H1 (cell line): ENCODE data around the gene CACNG4. TPM values are rescaled to one million over a fixed set of nuclear protein-coding genes. Genes with fewer than 3 reads are reported as not detected.

Source experiments
- CTCF ChIA-PET: fragments of 300-600 bp; sonication (Branson Sonifier 250); formaldehyde crosslinking; loops from one replicate; lab custom pipeline; 2021; ENCODE audit not compliant: partially characterized antibody; lab: Charles Lee
- POLR2A ChIA-PET: fragments of 300-600 bp; sonication (Branson Sonifier 250); formaldehyde crosslinking; loops from one replicate; lab custom pipeline; 2021; ENCODE audit warnings: inconsistent platforms; ENCODE audit not compliant: partially characterized antibody; lab: Charles Lee
- DNase-seq, 2 experiments: peaks; one replicate each; pipeline versions ENCODE4 v3.0.0 to v3.0.0-alpha.2; 2010 to 2022; ENCODE audit warnings: low spot score in 2 of 2, low read depth in 1 of 2, mixed read lengths in 1 of 2
- FAIRE-seq: peaks from 2 replicates; lab custom pipeline; 2011; peaks lifted over from hg19 to GRCh38; lab: Jason Lieb, UNC
- H2AFZ ChIP-seq: 2 replicates; pipeline ENCODE4 v1.8.1; 2012; ENCODE audit warnings: low read length, inconsistent platforms
- H2AK5ac ChIP-seq: 2 replicates; pipeline ENCODE4 v1.6.1; 2013; ENCODE audit warnings: low read depth, low read length
- H2BK120ac ChIP-seq: replicated peaks from 2 replicates; pipeline ENCODE3; 2013; ENCODE audit warnings: low read depth, low read length, inconsistent platforms
- H2BK12ac ChIP-seq: 2 replicates; pipeline ENCODE4 v1.6.1; 2013; ENCODE audit warnings: low read depth, low read length
- H2BK15ac ChIP-seq: 2 replicates; pipeline ENCODE4 v1.6.1; 2013; ENCODE audit warnings: low read length
- H2BK20ac ChIP-seq: 2 replicates; pipeline ENCODE4 v1.6.1; 2013; ENCODE audit warnings: low read length
- H2BK5ac ChIP-seq: 2 replicates; pipeline ENCODE4 v1.6.1; 2013; ENCODE audit warnings: low read depth, low read length
- H3K14ac ChIP-seq: 2 replicates; pipeline ENCODE4 v1.6.1; 2013; ENCODE audit warnings: inconsistent platforms; ENCODE audit not compliant: insufficient read length
- H3K18ac ChIP-seq: 2 replicates; pipeline ENCODE4 v1.6.1; 2013; ENCODE audit warnings: low read length; ENCODE audit errors: extremely low read depth
- H3K23ac ChIP-seq: 2 replicates; pipeline ENCODE4 v1.6.1; 2013; ENCODE audit warnings: inconsistent platforms; ENCODE audit not compliant: insufficient read length
- H3K23me2 ChIP-seq: 2 replicates; pipeline ENCODE4 v1.6.1; 2013; ENCODE audit warnings: low read depth, low read length
- H3K27ac ChIP-seq: 2 replicates; pipeline ENCODE4 v1.6.1; 2011; ENCODE audit warnings: low read depth, low read length, inconsistent platforms
- H3K27me3 ChIP-seq, 4 experiments: replicated peaks in 1 of 4; 1 replicate in 1 of 4; 2 replicates in 3 of 4; pipeline versions ENCODE4 v1.6.1 to v1.8.1; 2011 to 2013; ENCODE audit warnings: low read length in 3 of 4, mild to moderate bottlenecking in 3 of 4, inconsistent platforms in 2 of 4, mixed read lengths in 2 of 4, moderate library complexity in 1 of 4; ENCODE audit not compliant: control insufficient read depth in 3 of 4, insufficient read depth in 3 of 4; ENCODE audit errors: extremely low read depth in 1 of 4
- H3K36me3 ChIP-seq, 4 experiments: 2 replicates each; pipeline versions ENCODE4 v1.6.1 to v1.8.1; 2011 to 2013; ENCODE audit warnings: mild to moderate bottlenecking in 4 of 4, low read length in 3 of 4, moderate library complexity in 2 of 4, control low read depth in 1 of 4, inconsistent platforms in 1 of 4; ENCODE audit not compliant: insufficient read depth in 4 of 4, control insufficient read depth in 2 of 4
- H3K4ac ChIP-seq: replicated peaks from 2 replicates; pipeline ENCODE3; 2013; ENCODE audit warnings: low read length, low read depth, mixed read lengths, inconsistent platforms; ENCODE audit not compliant: insufficient read length
- H3K4me1 ChIP-seq, 4 experiments: replicated peaks in 1 of 4; 1 replicate in 1 of 4; 2 replicates in 3 of 4; pipeline versions ENCODE4 v1.6.1 to v1.8.1; 2011 to 2013; ENCODE audit warnings: low read length in 3 of 4, inconsistent platforms in 2 of 4, mixed read lengths in 1 of 4; ENCODE audit not compliant: insufficient read depth in 4 of 4, control insufficient read depth in 3 of 4
- H3K4me2 ChIP-seq, 2 experiments: 2 replicates each; pipeline versions ENCODE4 v1.6.1 to v1.8.1; 2011 to 2013; ENCODE audit warnings: low read depth in 2 of 2, low read length in 2 of 2, control low read depth in 1 of 2, inconsistent platforms in 1 of 2, mild to moderate bottlenecking in 1 of 2; ENCODE audit not compliant: insufficient read depth in 1 of 2
- H3K4me3 ChIP-seq, 4 experiments: fragments of 200-600, 300-600 bp in 1 of 4; sonication (generic), shearing (Covaris generic), sonication (Bioruptor Twin) in 1 of 4; 2 replicates each; pipeline versions ENCODE4 v1.5.1 to v1.8.1; 2011 to 2016; ENCODE audit warnings: low read length in 4 of 4, low read depth in 3 of 4, control low read depth in 2 of 4, inconsistent platforms in 2 of 4, mild to moderate bottlenecking in 2 of 4, mixed read lengths in 1 of 4, moderate library complexity in 1 of 4; ENCODE audit not compliant: insufficient read depth in 2 of 4; ENCODE audit errors: extremely low read depth in 1 of 4
- H3K56ac ChIP-seq: replicated peaks from 2 replicates; pipeline ENCODE3; 2013; ENCODE audit warnings: low read depth, mild to moderate bottlenecking, mixed read lengths, low read length, inconsistent platforms; ENCODE audit not compliant: insufficient read length
- H3K79me1 ChIP-seq: 2 replicates; pipeline ENCODE4 v1.6.1; 2013; ENCODE audit warnings: low read depth, low read length, control low read depth
- H3K79me2 ChIP-seq, 2 experiments: 2 replicates each; pipeline versions ENCODE4 v1.6.1 to v1.8.1; 2012 to 2013; ENCODE audit warnings: low read length in 2 of 2, mild to moderate bottlenecking in 2 of 2, inconsistent platforms in 1 of 2; ENCODE audit not compliant: insufficient read depth in 2 of 2, control insufficient read depth in 1 of 2
- H3K9ac ChIP-seq, 4 experiments: replicated peaks in 1 of 4; 1 replicate in 1 of 4; 2 replicates in 3 of 4; pipeline versions ENCODE4 v1.6.1 to v1.8.1; 2011 to 2013; ENCODE audit warnings: low read depth in 3 of 4, low read length in 3 of 4, control low read depth in 2 of 4, mild to moderate bottlenecking in 2 of 4, moderate library complexity in 2 of 4, inconsistent platforms in 1 of 4; ENCODE audit errors: extremely low read depth in 1 of 4
- H3K9me3 ChIP-seq, 2 experiments: 2 replicates each; pipeline versions ENCODE4 v1.6.1 to v1.8.1; 2012 to 2013; ENCODE audit warnings: mild to moderate bottlenecking in 2 of 2, moderate library complexity in 2 of 2, control low read depth in 1 of 2, inconsistent platforms in 1 of 2, low read depth in 1 of 2, low read length in 1 of 2, mixed read lengths in 1 of 2; ENCODE audit not compliant: insufficient read depth in 2 of 2
- H4K20me1 ChIP-seq, 2 experiments: replicated peaks in 1 of 2; 2 replicates each; pipeline versions ENCODE3 to v1.8.1; 2011 to 2013; ENCODE audit warnings: inconsistent platforms in 2 of 2, low read length in 2 of 2, mild to moderate bottlenecking in 1 of 2; ENCODE audit not compliant: insufficient read depth in 2 of 2, control insufficient read depth in 1 of 2
- H4K5ac ChIP-seq: 2 replicates; pipeline ENCODE4 v1.6.1; 2013; ENCODE audit warnings: low read length, low read depth, mixed read lengths, inconsistent platforms; ENCODE audit not compliant: insufficient read length
- H4K8ac ChIP-seq: 2 replicates; pipeline ENCODE4 v1.8.0; 2013; ENCODE audit warnings: mild to moderate bottlenecking, moderate library complexity, low read length, inconsistent platforms; ENCODE audit not compliant: insufficient read depth; ENCODE audit errors: extremely low read depth
- H4K91ac ChIP-seq: replicated peaks from 2 replicates; pipeline ENCODE3; 2013; ENCODE audit warnings: low read length, mixed read lengths, inconsistent platforms; ENCODE audit not compliant: insufficient read length
- CBX8 ChIP-seq: fragments of 300-800, 300-1000 bp; sonication (generic); IDR thresholded peaks from 2 replicates; pipeline ENCODE4 v1.7.1; 2016; ENCODE audit warnings: low read depth, low read length, borderline replicate concordance
- JUN ChIP-seq: IDR thresholded peaks from 2 replicates; pipeline ENCODE4 v1.6.1; 2011; ENCODE audit warnings: low read depth, mild to moderate bottlenecking, improper control_type of control experiment, low read length
- KDM5A ChIP-seq: fragments of 200-600 bp; IDR thresholded peaks from 2 replicates; pipeline ENCODE4 v1.7.1; 2012; ENCODE audit warnings: mild to moderate bottlenecking, low read length, inconsistent platforms, mixed read lengths
- MAFK ChIP-seq: IDR thresholded peaks from 2 replicates; pipeline ENCODE4 v1.6.1; 2012; ENCODE audit warnings: low read depth, mild to moderate bottlenecking, improper control_type of control experiment, low read length
- SIN3A ChIP-seq, 2 experiments: IDR thresholded peaks in 1 of 2; conservative IDR thresholded peaks in 1 of 2; 2 replicates each; pipeline ENCODE4 v1.6.1; 2011 to 2012; ENCODE audit warnings: low read length in 2 of 2, improper control_type of control experiment in 1 of 2, low read depth in 1 of 2, mild to moderate bottlenecking in 1 of 2
- SP1 ChIP-seq: IDR thresholded peaks from 2 replicates; pipeline ENCODE4 v1.6.1; 2011; ENCODE audit warnings: low read depth, low read length
- USF2 ChIP-seq: IDR thresholded peaks from 2 replicates; pipeline ENCODE4 v1.6.1; 2011; ENCODE audit warnings: low read length, improper control_type of control experiment
- WGBS, 2 experiments: shearing (Covaris generic) in 1 of 2; methylation state at CpG; one replicate each; pipeline versions ENCODE4 v1.1.6 to v1.1.7; 2013 to 2015; ENCODE audit warnings: low lambda C conversion rate in 2 of 2, mixed read lengths in 2 of 2, inconsistent platforms in 1 of 2, low coverage in 1 of 2, missing lambda C conversion rate in 1 of 2; ENCODE audit not compliant: insufficient replicate concordance in 2 of 2, insufficient coverage in 1 of 2, insufficient read length in 1 of 2; ENCODE audit errors: extremely low coverage in 1 of 2, missing lambda C conversion rate in 1 of 2; 5-methylcytosine and 5-hydroxymethylcytosine counted together
- polyA plus RNA-seq, 7 experiments: library from polyadenylated mRNA; depleted of rRNA in 3 of 7; stranded (reverse) in 5 of 7; unstranded in 2 of 7; fragments of >200 nt in 5 of 7; fragments of 200-250 nt in 2 of 7; gene quantifications; 1 replicate in 5 of 7; 2 replicates in 1 of 7; 4 replicates in 1 of 7; pipeline versions ENCODE4 v1.2.1 to v1.2.3, GENCODE V29; 2011 to 2013; ENCODE audit warnings: missing spikeins in 2 of 7, mixed read lengths in 2 of 7
- total RNA-seq: library from RNA; stranded (reverse); fragmentation: NEBNext Ultra II Directional; extraction: Animal tissue kit (Norgen Biotek cat#: 25700); gene quantifications from 2 replicates; pipeline ENCODE4 v1.2.1, GENCODE V29; 2021

CACNG4 gene
- total and polyA plus RNA-seq, 2 of the 8 experiments (the other 6 are each of a cell fraction or from before 2014, with no cell fraction given): 3.6 to 5.6 TPM

GRCh38 chr17:66996926-66997325, 32.4 kb downstream of the CACNG4 start:
- Histone ChIP-seq H3K23ac (no peak overlapping the region), H3K27ac (no peak overlapping the region), H3K27me3 (no peaks in the 10 kb centered on the region), H3K79me2 (no peaks in the 10 kb centered on the region), H4K5ac (no peak overlapping the region), H3K4ac (no peak overlapping the region), H2AFZ (no peak overlapping the region), H2BK15ac (no peak overlapping the region), H3K14ac (no peak overlapping the region), H3K56ac (no peak overlapping the region), H2BK5ac (no peak overlapping the region), H4K91ac (no peak overlapping the region), H4K8ac (no peak overlapping the region), H3K23me2 (no peaks in the 10 kb centered on the region), H2BK12ac (no peak overlapping the region), H3K4me2 (no peak overlapping the region), H2BK120ac (no peak overlapping the region), H2BK20ac (no peak overlapping the region), H3K9ac (no peak overlapping the region), H3K9me3 (no peaks in the 10 kb centered on the region; a peak in 1 of 4 replicates), H2AK5ac (no peak overlapping the region), H4K20me1 (no peaks in the 10 kb centered on the region), H3K4me3 (no peak overlapping the region), H3K18ac (no peak overlapping the region), H3K4me1 (no peaks in the 10 kb centered on the region), H3K79me1 (no peaks in the 10 kb centered on the region), H3K36me3 (no peaks in the 10 kb centered on the region)
- CTCF ChIA-PET: interaction anchor here (0.6 to 0.9 kb wide), 2 partner anchors 30 to 321 kb away, joined by 3 read pairs; no protein-coding TSS in a partner anchor
- TF ChIP-seq MAFK: no peak
- TF ChIP-seq USF2: no peak
- no peak for TF ChIP-seq SP1
- no peak for TF ChIP-seq JUN
- TF ChIP-seq SIN3A (conservative IDR thresholded peaks at IDR 0.05 in 1 of 2, IDR thresholded peaks at IDR 0.05 in 1 of 2; ENCODE audit: low read depth in 1 of 2, low read length in 2 of 2): no peak
- TF ChIP-seq CBX8: no peak
- TF ChIP-seq KDM5A: no peak
- POLR2A ChIA-PET: no interaction called here
- FAIRE-seq (no peak), DNase-seq (no peak)
- WGBS, 2 experiments: 88% methylated on average over 5 of the region's 5 CpGs; no CpG with 5 or more reads in 1 of the 2 experiments
